Right renal cortex interstitium (tissue), 3 donors: ENCODE data around the gene PSEN2. TPM values are rescaled to one million over a fixed set of nuclear protein-coding genes. Genes with fewer than 3 reads are reported as not detected.
"Not testable (repeated sequence)": the region's sequence is repeated elsewhere in the genome, so short reads cannot be mapped to it uniquely, and the experiment has no call there.

Experiments
- DNase-seq, 3 donors: peaks; one replicate each; pipeline ENCODE4 v3.0.0-alpha.2; 2013; ENCODE audit warnings: low read depth in 3 of 3, low spot score in 2 of 3
- polyA plus RNA-seq, 3 donors: library from polyadenylated mRNA; unstranded; fragments of 120-200 nt; gene quantifications; one replicate each; pipeline ENCODE4 v1.2.1, GENCODE V29; 2013; ENCODE audit not compliant: insufficient read length in 3 of 3

Gene PSEN2
- polyA plus RNA-seq: 10 to 100 TPM; 15.8 to 17.8 (median 16.8) TPM

GRCh38 chr1:226870401-226871279, at the start of gene PSEN2:
Gene PSEN2 (plus strand): TSS chr1:226870616. CDS start chr1:226881908, 11,292 bp downstream.
- peak in 2 of 3 donors; percentile 35 to 36 for DNase-seq

DNA sequence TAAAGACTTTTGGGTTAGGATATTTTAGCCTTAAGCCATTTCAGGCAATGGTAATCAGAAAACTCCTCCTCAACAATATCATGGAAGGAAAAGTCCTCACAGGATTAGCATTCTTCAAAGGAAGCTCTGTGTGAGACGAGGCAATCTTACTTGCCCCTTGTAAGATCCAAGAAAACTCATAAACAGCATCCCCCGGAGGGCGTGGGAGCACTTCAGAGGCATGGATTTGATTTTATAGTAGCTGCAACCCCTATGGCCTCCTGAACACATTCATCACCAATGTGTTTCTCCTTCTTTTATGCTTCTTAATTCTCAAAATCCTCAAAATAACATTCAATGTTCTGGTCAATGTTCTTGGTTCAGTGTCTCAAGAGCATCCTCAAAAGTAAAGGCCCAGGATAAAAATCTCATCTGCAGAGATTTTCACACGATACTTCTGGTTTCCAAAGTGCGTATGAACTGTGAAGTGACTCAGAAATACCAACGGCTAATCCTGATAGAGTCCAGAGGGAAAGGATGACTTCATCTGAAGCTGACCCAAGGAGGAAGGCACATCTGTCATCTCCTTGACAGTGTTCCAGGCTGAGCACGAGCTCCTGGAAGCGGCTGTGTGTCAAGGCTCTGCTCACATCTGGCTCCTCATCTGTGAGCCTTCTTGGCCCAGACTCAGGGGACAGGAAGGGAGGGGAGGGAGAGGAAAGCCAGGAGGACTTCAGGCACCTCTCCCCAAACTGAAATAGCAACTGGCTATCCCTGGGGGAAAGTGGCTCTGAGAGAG, 49.3 kb upstream of the PSEN2 start:
- peak in 2 of 3 donors; percentile 56 to 59 for DNase-seq

- peak in 1 of 3 donors; percentile 18 for DNase-seq
These were observed 48.7 kb upstream of the PSEN2 start for GRCh38 chr1:226821719-226822085.

DNA sequence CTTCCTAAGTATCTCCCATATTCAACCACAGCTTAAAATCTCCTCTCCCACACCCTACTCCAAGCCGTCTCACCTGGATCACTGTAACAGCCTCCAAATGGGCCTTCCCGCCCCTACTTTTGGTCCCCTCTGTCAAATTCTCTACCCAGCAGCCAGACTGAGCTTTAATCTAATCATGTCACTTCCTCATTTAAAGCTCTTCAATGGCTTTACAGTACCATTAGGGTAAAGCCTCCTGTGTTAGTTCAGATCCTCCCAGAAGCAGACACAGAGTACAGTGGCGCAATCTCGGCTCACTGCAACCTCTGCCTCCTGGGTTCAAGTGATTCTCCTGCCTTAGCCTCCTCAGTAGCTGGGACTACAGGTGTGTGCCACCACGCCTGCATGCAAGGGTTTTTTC, 46.8 kb upstream of the PSEN2 start:
- no peak for DNase-seq

- DNase-seq: no peak
These were observed 45.2 kb upstream of the PSEN2 start for GRCh38 chr1:226825037-226825745.

- DNase-seq: no peak
These were observed 44.7 kb upstream of the PSEN2 start for GRCh38 chr1:226825746-226826100.

GRCh38 chr1:226826479-226827261, 43.7 kb upstream of the PSEN2 start:
- no peak for DNase-seq

DNA sequence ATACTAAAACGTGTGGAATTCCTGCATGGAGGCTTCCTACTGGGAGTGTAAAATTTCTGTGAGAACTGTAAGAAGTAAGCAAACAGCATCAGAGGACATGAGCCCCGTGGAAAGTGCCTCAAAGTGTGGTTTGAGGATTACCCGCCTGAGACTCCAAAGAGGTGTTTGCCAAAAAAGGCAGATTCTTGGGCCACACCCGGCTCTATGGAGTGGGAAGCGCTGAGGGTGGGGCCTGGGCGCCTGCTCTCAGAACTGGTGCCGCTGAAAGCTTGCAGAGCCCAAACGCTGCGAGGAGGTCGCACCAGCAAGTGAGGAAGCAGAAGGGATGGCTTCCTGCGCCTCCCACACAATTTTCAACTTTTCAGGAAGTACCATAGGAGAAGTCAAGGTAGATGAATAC, 43.0 kb upstream of the PSEN2 start:
- DNase-seq: no peak

- DNase-seq: peak; percentile 79 to 90 (median 82)
These were observed 42.4 kb upstream of the PSEN2 start for GRCh38 chr1:226827968-226828513.

DNA sequence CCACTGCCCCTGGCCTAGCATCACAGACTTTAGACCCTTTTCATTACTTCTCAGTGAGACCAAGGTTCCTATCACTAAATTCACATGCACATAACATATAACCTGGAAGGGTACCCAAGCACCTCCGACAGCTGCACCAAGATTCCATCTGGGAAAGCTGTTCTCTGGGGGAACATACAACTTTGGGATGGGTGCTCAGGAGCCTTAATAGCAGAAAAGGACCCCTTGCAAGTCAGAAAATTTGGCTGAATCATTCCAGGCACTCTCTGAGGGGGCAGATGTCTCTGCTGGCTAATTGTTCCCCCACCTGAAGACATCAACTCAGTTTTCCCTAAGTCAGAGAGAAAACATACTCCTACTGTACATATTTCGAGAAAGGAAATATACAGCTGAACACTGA, 41.3 kb upstream of the PSEN2 start:
- no peak for DNase-seq

DNA sequence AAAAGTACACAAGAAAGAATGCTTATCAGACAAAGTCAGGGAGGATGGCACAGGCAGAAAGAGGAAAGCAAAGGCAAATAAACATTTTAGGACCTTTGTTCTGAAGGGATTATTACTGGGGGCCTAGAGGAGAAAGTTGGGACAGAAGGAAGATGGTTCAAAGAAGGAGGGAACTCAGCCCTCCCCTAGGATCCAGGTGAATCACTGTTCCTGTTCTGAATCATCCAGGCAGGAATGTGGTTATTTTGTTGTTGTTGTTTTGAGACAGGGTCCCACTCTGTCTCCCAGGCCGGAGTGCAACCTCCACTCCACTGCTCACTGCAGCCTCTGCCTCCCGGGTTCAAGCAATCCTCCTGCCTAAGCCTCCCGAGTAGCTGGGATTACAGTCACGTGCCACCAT, 38.5 kb upstream of the PSEN2 start:
- DNase-seq: no peak

- no peak for DNase-seq
These were observed 37.8 kb upstream of the PSEN2 start for GRCh38 chr1:226832613-226833012.

- not testable (repeated sequence) for DNase-seq
These were observed 36.2 kb upstream of the PSEN2 start for GRCh38 chr1:226834179-226834578.

DNA sequence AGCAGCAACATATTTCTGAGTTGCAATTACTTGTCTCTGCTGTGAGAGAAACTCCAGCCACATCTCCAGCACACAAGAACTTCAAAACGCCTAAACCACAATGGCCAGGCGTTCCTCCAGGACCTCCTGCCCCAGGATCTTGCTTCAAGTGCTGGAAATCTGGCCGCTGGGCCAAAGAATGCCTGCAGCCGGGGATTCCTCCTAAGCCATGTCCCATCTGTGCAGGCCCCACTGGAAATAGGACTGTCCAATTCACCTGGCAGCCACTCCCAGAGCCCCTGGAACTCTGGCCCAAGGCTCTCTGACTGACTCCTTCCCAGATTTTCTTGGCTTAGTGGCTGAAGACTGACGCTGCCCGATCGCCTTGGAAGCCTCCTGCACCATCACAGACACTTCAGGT, 35.0 kb upstream of the PSEN2 start:
- DNase-seq: not testable (repeated sequence)

DNA sequence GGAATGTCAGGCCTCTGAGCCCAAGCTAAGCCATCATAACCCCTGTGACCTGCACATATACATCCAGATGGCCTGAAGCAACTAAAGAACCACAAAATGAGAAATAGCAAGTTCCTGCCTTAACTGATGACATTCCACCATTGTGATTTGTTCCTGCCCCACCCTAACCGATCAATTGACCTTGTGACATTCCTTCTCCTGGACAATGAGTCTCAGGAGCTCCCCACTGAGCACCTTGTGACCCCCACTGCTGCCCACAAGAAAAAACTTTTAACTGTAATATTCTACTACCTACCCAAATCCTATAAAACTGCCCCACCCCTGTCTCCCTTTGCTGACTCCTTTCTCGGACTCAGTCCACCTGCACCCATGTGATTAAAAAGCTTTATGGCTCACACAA, 32.5 kb upstream of the PSEN2 start:
- DNase-seq: not testable (repeated sequence)

GRCh38 chr1:226838456-226838855, 32.0 kb upstream of the PSEN2 start:
- DNase-seq: no peak

DNA sequence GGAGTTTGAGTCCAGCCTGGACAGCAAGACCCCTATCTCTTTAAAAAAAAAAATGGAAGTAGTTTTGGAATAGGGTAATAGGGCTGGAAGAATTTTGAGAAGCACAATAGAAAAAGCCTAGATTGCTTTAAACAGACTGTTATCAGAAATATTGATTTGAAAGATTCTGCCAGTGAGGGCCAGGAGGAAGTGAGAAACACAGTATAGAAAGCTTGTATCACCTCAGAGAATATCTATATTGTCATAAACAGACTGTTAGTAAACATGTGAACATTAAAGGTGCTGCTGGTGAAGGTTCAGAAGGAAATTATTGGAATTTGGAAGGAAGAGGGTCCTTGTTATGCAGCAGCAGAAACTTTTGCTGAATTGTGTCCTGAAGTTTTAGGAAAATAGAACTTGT, 24.8 kb upstream of the PSEN2 start:
- no peak for DNase-seq

GRCh38 chr1:226846786-226847185, 23.6 kb upstream of the PSEN2 start:
- DNase-seq: no peak

DNA sequence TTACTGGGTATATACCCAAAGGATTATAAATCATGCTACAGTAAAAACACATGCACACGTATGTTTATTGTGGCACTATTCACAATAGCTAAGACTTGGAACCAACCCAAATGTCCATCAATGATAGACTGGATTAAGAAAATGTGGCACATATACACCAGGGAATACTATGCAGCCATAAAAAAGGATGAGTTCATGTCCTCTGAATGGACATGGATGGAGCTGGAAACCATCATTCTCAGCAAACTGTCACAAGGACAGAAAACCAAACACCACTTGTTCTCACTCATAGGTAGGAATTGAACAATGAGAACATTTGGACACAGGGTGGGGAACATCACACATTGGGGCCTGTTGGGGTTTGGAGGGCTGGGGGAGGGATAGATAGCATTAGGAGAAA, 15.9 kb upstream of the PSEN2 start:
- not testable (repeated sequence) for DNase-seq

GRCh38 chr1:226862890-226863289, 7.5 kb upstream of the PSEN2 start:
- DNase-seq: no peak
